IPS-18a (cell line): Measurements from ENCODE around the gene OR5K3.

Experiments
- H3K27ac ChIP-seq: one replicate; pipeline ENCODE4 v1.5.1; 2013; ENCODE audit warnings: low read length
- H3K27me3 ChIP-seq: one replicate; pipeline ENCODE4 v1.6.1; 2013; ENCODE audit warnings: mild to moderate bottlenecking, low read length; ENCODE audit not compliant: control insufficient read depth, insufficient read depth
- H3K36me3 ChIP-seq: one replicate; pipeline ENCODE4 v1.6.1; 2013; ENCODE audit warnings: low read depth, low read length; ENCODE audit not compliant: control insufficient read depth
- H3K4me1 ChIP-seq: one replicate; pipeline ENCODE4 v1.6.1; 2013; ENCODE audit warnings: low read depth, low read length; ENCODE audit not compliant: control insufficient read depth
- H3K4me3 ChIP-seq: one replicate; pipeline ENCODE4 v1.5.1; 2013; ENCODE audit warnings: low read length
- H3K9ac ChIP-seq: one replicate; pipeline ENCODE4 v1.6.1; 2013; ENCODE audit warnings: mild to moderate bottlenecking, low read length, moderate library complexity
- H3K9me3 ChIP-seq: one replicate; pipeline ENCODE4 v1.6.1; 2013; ENCODE audit warnings: low read depth, low read length; ENCODE audit not compliant: control insufficient read depth

OR5K3 gene

GRCh38 chr3:98434412-98434811 is 43.9 kb downstream of the OR5K3 start:
- Histone ChIP-seq H3K4me3 (no peak overlapping the region), H3K4me1 (no peaks in the 10 kb centered on the region), H3K9ac (no peak overlapping the region), H3K27ac (no peak overlapping the region), H3K27me3 (no peaks in the 10 kb centered on the region), H3K36me3 (no peaks in the 10 kb centered on the region), H3K9me3 (peaks cover 4% of the 10 kb centered on the region)

- no peaks in the 10 kb centered on the region for H3K27me3 ChIP-seq
- H3K4me3 ChIP-seq = no peak overlapping the region
- no peaks in the 10 kb centered on the region for H3K9me3 ChIP-seq
- H3K4me1 ChIP-seq = no peaks in the 10 kb centered on the region
- H3K36me3 ChIP-seq = no peaks in the 10 kb centered on the region
- no peak overlapping the region for H3K9ac ChIP-seq
- no peak overlapping the region for H3K27ac ChIP-seq
Measured at GRCh38 chr3:98440283-98440682, 49.8 kb downstream of the OR5K3 start.
